Right atrium auricular region (tissue), 2 donors: ENCODE data around the gene RGS13. TPM values are rescaled to one million over a fixed set of nuclear protein-coding genes. Genes with fewer than 3 reads are reported as not detected.
A peak's percentile ranks its signal among the peaks of the same experiment; 100 is the strongest.

ENCODE experiments used
- DNase-seq: peaks from one replicate; pipeline ENCODE4 v3.0.0-alpha.2; 2019; ENCODE audit warnings: low spot score
- H3K27ac ChIP-seq, 2 donors: fragments of 200-600 bp; sonication (generic); 1 replicate in 1 of 2; 2 replicates in 1 of 2; pipeline ENCODE4 v1.5.1; 2016 to 2019
- H3K27me3 ChIP-seq, 2 donors: fragments of 200-600 bp; sonication (generic); one replicate each; pipeline versions ENCODE4 v1.5.1 to v1.6.0; 2017 to 2019
- H3K36me3 ChIP-seq: fragments of 200-600 bp; sonication (generic); one replicate; pipeline ENCODE4 v1.5.1; 2016
- H3K4me1 ChIP-seq, 2 donors: fragments of 200-600 bp; sonication (generic); one replicate each; pipeline versions ENCODE4 v1.5.1 to v1.6.0; 2017 to 2019
- H3K4me3 ChIP-seq, 2 donors: fragments of 200-600 bp; sonication (generic); 1 replicate in 1 of 2; 2 replicates in 1 of 2; pipeline ENCODE4 v1.5.1; 2017 to 2019; ENCODE audit warnings: mild to moderate bottlenecking in 1 of 2, moderate library complexity in 1 of 2
- H3K9me3 ChIP-seq, 2 donors: fragments of 200-600 bp; sonication (generic); one replicate each; pipeline ENCODE4 v1.5.1; 2019
- total RNA-seq, 2 donors: library from RNA; depleted of rRNA; stranded (reverse); fragments of >200 nt; gene quantifications; one replicate each; pipeline ENCODE4 v1.1.0, GENCODE V29; 2016
- TF ChIP-seq, protein P1 (sequence below), 2 donors: fragments of 200-600 bp; sonication (generic); IDR thresholded peaks; one replicate each; pipeline ENCODE4 v1.5.1; 2019; ENCODE audit warnings: antibody characterized with exemption in 2 of 2

RGS13 gene
- total RNA-seq, 2 donors from 2014 or later, result not detected

DNA sequence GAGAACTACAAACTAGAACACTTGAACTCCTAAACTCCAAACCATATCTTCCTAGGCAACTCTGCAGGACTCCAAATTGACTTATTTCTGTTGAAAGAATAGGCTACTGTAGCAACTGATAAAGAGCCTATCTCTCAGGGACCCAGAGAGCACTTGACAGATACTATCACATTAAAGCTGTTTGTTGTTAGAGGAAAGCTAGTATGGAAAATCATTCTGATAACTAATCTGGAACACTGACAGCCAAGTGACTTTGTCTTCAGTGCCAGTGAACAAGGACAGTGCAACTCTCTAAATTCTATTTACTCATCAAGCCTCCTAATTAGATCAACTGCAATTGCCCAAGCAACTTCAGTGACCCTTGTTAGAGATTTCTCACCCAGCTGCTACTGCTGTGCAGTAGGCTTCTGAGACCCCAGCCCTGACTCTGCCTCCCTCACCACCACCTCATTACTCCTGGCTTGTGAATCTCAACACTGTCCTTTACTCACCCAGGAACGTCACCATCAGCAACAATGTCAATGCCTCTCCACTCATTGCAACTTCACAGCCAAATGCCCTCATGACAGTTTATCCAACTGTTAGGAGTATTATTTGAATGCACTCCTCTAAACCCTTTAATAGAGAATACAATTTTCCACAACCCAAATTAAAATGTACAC, 7.4 kb upstream of the RGS13 start:
- H3K27ac ChIP-seq, result peak overlapping the region; percentile 34 to 43
- no peaks in the 10 kb centered on the region for H3K9me3 ChIP-seq
- DNase-seq, result no peak
- no peaks in the 10 kb centered on the region for H3K36me3 ChIP-seq
- peaks cover 0 to 25% of the 10 kb centered on the region in 2 donors for H3K4me1 ChIP-seq
- H3K4me3 ChIP-seq, result no peak overlapping the region
- TF ChIP-seq, protein P1, sequence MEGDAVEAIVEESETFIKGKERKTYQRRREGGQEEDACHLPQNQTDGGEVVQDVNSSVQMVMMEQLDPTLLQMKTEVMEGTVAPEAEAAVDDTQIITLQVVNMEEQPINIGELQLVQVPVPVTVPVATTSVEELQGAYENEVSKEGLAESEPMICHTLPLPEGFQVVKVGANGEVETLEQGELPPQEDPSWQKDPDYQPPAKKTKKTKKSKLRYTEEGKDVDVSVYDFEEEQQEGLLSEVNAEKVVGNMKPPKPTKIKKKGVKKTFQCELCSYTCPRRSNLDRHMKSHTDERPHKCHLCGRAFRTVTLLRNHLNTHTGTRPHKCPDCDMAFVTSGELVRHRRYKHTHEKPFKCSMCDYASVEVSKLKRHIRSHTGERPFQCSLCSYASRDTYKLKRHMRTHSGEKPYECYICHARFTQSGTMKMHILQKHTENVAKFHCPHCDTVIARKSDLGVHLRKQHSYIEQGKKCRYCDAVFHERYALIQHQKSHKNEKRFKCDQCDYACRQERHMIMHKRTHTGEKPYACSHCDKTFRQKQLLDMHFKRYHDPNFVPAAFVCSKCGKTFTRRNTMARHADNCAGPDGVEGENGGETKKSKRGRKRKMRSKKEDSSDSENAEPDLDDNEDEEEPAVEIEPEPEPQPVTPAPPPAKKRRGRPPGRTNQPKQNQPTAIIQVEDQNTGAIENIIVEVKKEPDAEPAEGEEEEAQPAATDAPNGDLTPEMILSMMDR (IDR thresholded peaks at IDR 0.05), result no peak
- no peaks in the 10 kb centered on the region for H3K27me3 ChIP-seq

DNA sequence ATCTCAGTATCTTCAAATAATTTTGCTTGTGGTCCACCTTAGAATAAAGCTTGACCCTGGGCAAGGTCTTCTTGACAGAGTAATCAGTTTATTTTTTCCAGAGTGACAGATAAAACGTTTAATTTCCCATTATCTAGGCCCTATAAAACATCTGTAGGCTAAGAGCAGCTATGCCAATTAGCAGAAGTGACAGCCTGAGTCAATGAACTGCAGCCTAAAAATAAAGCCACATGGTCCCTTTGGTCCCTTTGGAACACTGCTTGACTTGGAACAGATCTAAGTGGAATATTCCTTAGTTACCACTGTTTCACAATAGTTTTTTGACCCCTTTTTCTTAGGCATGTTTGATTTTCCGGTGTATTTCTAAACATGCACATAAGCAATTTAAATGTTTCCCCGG, 6.3 kb upstream of the RGS13 start:
- TF ChIP-seq, protein P1 (IDR thresholded peaks at IDR 0.05), result no peak
- no peak overlapping the region for H3K4me3 ChIP-seq
- H3K36me3 ChIP-seq, result no peaks in the 10 kb centered on the region
- peaks cover 0 to 25% of the 10 kb centered on the region in 2 donors for H3K4me1 ChIP-seq
- no peak for DNase-seq
- H3K9me3 ChIP-seq, result no peaks in the 10 kb centered on the region
- H3K27me3 ChIP-seq, result no peaks in the 10 kb centered on the region
- peak overlapping the region; percentile 34 to 43 for H3K27ac ChIP-seq

DNA sequence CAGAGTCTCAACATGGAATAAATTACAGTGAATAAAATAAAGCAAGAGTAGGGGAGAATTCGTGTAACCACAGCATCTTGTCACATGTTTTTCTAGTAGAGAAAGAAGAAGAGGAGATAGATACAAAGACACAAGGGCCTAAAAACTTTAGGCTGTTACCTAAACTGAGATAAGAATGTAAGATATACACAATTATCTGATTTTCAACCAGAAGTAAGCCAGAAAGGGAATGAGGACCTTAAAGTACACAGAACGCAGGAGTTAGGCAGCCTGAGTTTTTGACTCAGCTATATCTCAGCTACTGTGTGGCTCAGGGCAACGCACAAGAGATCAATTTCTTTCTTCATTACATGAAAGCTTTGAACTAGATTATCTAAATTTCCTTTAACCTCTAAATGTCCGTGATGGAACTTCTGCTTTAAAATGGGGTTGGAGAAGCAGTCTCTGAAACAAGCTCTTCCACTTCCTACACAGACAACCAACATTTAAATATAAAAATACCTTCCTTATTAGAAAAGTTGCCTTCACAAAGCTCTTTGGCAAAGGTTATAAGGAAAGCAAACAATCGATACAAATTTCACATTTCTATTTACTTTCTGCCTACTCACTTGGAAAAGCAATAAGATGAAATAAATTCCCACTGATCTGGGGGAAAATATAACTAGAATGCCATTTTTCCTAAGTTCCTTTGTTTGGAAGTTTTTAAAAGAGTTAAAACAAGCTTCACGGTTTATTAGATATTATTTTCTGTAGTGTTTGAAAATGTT, 5.2 kb upstream of the RGS13 start:
- TF ChIP-seq, protein P1 (IDR thresholded peaks at IDR 0.05), result no peak
- H3K9me3 ChIP-seq, result no peaks in the 10 kb centered on the region
- no peaks in the 10 kb centered on the region for H3K27me3 ChIP-seq
- H3K4me1 ChIP-seq, result peaks cover 0 to 25% of the 10 kb centered on the region in 2 donors
- H3K4me3 ChIP-seq, result no peak overlapping the region
- no peaks in the 10 kb centered on the region for H3K36me3 ChIP-seq
- no peak for DNase-seq
- no peak overlapping the region for H3K27ac ChIP-seq

DNA sequence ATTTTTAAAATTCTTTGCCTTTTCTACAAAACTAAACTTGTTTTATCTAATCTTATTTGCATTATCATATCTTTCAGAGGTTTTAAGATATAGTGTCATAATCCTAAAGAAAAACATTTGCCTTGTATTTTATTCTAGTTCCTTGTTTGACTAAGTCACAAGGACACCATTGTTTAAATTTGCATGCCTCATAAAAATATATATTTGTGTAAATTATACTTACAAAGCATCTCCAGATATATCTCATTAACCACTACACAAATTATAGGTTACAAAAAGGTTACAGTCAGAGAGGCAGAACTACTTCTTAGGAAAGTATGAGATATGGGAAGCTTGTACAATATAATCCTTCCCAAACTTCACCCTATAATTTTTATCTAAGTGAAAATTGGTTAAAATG, 4.2 kb upstream of the RGS13 start:
- Histone ChIP-seq H3K36me3 (no peaks in the 10 kb centered on the region), H3K27ac (no peak overlapping the region), H3K4me3 (no peak overlapping the region), H3K4me1 (peaks cover 0 to 18% of the 10 kb centered on the region in 2 donors), H3K9me3 (no peaks in the 10 kb centered on the region), H3K27me3 (no peaks in the 10 kb centered on the region)
- DNase-seq, result no peak
- TF ChIP-seq, protein P1 (IDR thresholded peaks at IDR 0.05), result no peak

DNA sequence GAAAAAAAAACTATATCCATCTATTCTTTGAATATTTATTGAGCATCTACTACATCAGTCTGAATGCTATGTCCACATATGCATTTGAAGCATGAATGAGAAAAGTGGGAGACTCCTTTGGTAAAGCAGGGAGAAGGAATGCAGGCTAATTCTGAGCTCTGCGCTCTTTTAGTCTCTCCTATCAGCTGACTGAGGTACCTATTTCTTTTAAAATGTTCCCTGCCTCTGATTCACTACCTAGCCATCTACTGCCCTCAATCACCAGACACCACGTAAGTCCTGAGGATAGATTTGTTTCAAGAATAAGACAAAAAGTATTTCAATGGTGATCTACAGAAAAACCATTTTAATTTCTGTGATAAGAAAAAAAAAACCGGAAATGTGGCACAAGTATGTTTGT, 3.8 kb upstream of the RGS13 start:
- Histone ChIP-seq H3K27me3 (no peaks in the 10 kb centered on the region), H3K27ac (no peak overlapping the region), H3K4me1 (peaks cover 0 to 15% of the 10 kb centered on the region in 2 donors), H3K9me3 (no peaks in the 10 kb centered on the region), H3K36me3 (no peaks in the 10 kb centered on the region), H3K4me3 (no peak overlapping the region)
- DNase-seq, result no peak
- TF ChIP-seq, protein P1 (IDR thresholded peaks at IDR 0.05), result no peak
